RWPE2 (cell line): Measurements from ENCODE around the gene ZXDA.
"Not testable (repeated sequence)": the region's sequence is repeated elsewhere in the genome, so short reads cannot be mapped to it uniquely, and the experiment has no call there.

Experiments used
- ATAC-seq: fragments of 200-7000 bp; cut with Tn5 transposase; 3 replicates; pipeline ENCODE4 v1.9.1; 2021; ENCODE audit warnings: low read depth
- DNase-seq: peaks from one replicate; pipeline ENCODE4 v3.0.0-alpha.2; 2020; ENCODE audit warnings: low spot score
- H3K27ac ChIP-seq: fragments of 450-650 bp; 2 replicates; pipeline ENCODE4 v1.5.1; 2017; ENCODE audit warnings: mild to moderate bottlenecking; ENCODE audit not compliant: poor library complexity, severe bottlenecking
- H3K27me3 ChIP-seq: fragments of 250-450 bp; sonication (Bioruptor Pico); 2 replicates; pipeline ENCODE4 v1.5.1; 2021; ENCODE audit warnings: mild to moderate bottlenecking, moderate library complexity; ENCODE audit not compliant: insufficient read depth, poor library complexity, severe bottlenecking
- H3K36me3 ChIP-seq: fragments of 250-450 bp; sonication (Bioruptor Pico); 2 replicates; pipeline ENCODE4 v1.5.1; 2020; ENCODE audit warnings: low read depth, mild to moderate bottlenecking, moderate library complexity
- H3K4me1 ChIP-seq: fragments of 250-450 bp; sonication (Bioruptor Pico); 2 replicates; pipeline ENCODE4 v1.5.1; 2021; ENCODE audit warnings: mild to moderate bottlenecking, moderate library complexity; ENCODE audit not compliant: insufficient read depth, poor library complexity, severe bottlenecking
- H3K4me3 ChIP-seq: fragments of 250-450 bp; sonication (Bioruptor Pico); 2 replicates; pipeline ENCODE4 v1.5.1; 2021; ENCODE audit warnings: mild to moderate bottlenecking, moderate library complexity; ENCODE audit not compliant: severe bottlenecking
- H3K9me3 ChIP-seq: fragments of 250-450 bp; sonication (Bioruptor Pico); 2 replicates; pipeline ENCODE4 v1.5.1; 2021; ENCODE audit warnings: mild to moderate bottlenecking, moderate library complexity; ENCODE audit not compliant: severe bottlenecking
- CTCF ChIP-seq: fragments of 450-650 bp; IDR thresholded peaks from one replicate; pipeline ENCODE4 v1.5.1; 2017; ENCODE audit warnings: mild to moderate bottlenecking, moderate library complexity; ENCODE audit not compliant: poor library complexity, severe bottlenecking

Gene ZXDA

GRCh38 chrX:57908972-57909594 lies 1.2 kb downstream of the ZXDA start:
- DNase-seq, H3K9me3 ChIP-seq, H3K27me3 ChIP-seq, H3K4me1 ChIP-seq, ATAC-seq, H3K36me3 ChIP-seq: not testable (repeated sequence)
- H3K4me3 ChIP-seq: peak overlapping the region; percentile 36
- H3K27ac ChIP-seq: peak overlapping the region; percentile 39

- TF ChIP-seq CTCF: no peak
Measured at GRCh38 chrX:57906790-57907189, 3.5 kb downstream of the ZXDA start.

GRCh38 chrX:57905141-57905540 lies 5.1 kb downstream of the ZXDA start:
- H3K27ac ChIP-seq: no peak overlapping the region
- no peaks in the 10 kb centered on the region for H3K36me3 ChIP-seq
- H3K4me1 ChIP-seq: peaks cover 14% of the 10 kb centered on the region
- no peak for ATAC-seq
- no peak for TF ChIP-seq CTCF
- no peak for DNase-seq
- H3K9me3 ChIP-seq: no peaks in the 10 kb centered on the region
- H3K4me3 ChIP-seq: peak overlapping the region; percentile 9
- no peaks in the 10 kb centered on the region for H3K27me3 ChIP-seq

More at GRCh38 chrX:57906790-57907189, 3.5 kb downstream of the ZXDA start:
- no peaks in the 10 kb centered on the region for H3K9me3 ChIP-seq
- H3K27me3 ChIP-seq: no peaks in the 10 kb centered on the region
- no peaks in the 10 kb centered on the region for H3K36me3 ChIP-seq
- H3K27ac ChIP-seq: peak overlapping the region; percentile 16
- no peak overlapping the region for H3K4me3 ChIP-seq
- H3K4me1 ChIP-seq: peaks cover 9% of the 10 kb centered on the region
- ATAC-seq (peak; percentile 50; the same call in 1 of the 3 replicates), DNase-seq (no peak)

- no peak overlapping the region for H3K27ac ChIP-seq
- peaks cover 14% of the 10 kb centered on the region for H3K4me1 ChIP-seq
- DNase-seq: no peak
- no peaks in the 10 kb centered on the region for H3K27me3 ChIP-seq
- no peak overlapping the region for H3K4me3 ChIP-seq
- no peaks in the 10 kb centered on the region for H3K36me3 ChIP-seq
- H3K9me3 ChIP-seq: no peaks in the 10 kb centered on the region
- TF ChIP-seq CTCF: no peak
- ATAC-seq: no peak
Measured at GRCh38 chrX:57904176-57904880, 5.9 kb downstream of the ZXDA start.

GRCh38 chrX:57902633-57903032 lies 7.6 kb downstream of the ZXDA start:
- Histone ChIP-seq H3K27ac (no peak overlapping the region), H3K4me1 (peaks cover 14% of the 10 kb centered on the region), H3K27me3 (no peaks in the 10 kb centered on the region), H3K9me3 (no peaks in the 10 kb centered on the region), H3K36me3 (no peaks in the 10 kb centered on the region), H3K4me3 (no peak overlapping the region)
- ATAC-seq (no peak), DNase-seq (no peak)
- TF ChIP-seq CTCF: no peak
